ENCODE results near the gene NOVA1. TPM values are rescaled to one million over a fixed set of nuclear protein-coding genes. Genes with fewer than 3 reads are reported as not detected.
A peak's percentile ranks its signal among the peaks of the same experiment; 100 is the strongest.

NOVA1 gene
- total RNA-seq, 1 donor from 2014 or later: 13.3 TPM

DNA sequence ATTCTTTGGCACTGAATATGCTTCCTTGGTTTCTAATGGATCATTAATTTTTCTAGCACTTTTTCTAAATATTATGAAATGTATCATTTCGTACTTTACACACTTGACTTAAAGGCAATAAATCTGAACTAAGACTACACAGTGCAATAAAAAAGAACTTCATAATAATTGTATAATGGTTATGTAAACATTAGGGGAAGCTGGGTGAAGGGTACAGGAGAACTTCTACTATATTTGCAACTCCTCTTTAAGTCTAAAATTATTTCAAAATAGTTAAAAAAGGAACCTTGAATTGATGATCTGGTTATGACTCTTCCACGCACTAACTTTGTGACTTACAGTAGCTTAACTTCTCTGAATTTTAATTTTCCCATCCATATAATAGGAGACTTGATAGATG lies 5.1 kb upstream of the NOVA1 start:
- Mint-ChIP-seq H3K27me3 (ENCODE audit: low read depth) (peaks cover 31% of the 10 kb centered on the region), H3K27ac (no peak overlapping the region), H3K9me3 (no peaks in the 10 kb centered on the region), H3K36me3 (no peaks in the 10 kb centered on the region), H3K4me1 (peaks cover 8% of the 10 kb centered on the region), H3K4me3 (no peak overlapping the region)
- TF ChIP-seq CTCF (IDR thresholded peaks at IDR 0.05; ENCODE audit: unreplicated experiment): no peak
- DNase-seq (ENCODE audit: low spot score in 2 of 2, unreplicated experiment in 2 of 2): no peak

DNA sequence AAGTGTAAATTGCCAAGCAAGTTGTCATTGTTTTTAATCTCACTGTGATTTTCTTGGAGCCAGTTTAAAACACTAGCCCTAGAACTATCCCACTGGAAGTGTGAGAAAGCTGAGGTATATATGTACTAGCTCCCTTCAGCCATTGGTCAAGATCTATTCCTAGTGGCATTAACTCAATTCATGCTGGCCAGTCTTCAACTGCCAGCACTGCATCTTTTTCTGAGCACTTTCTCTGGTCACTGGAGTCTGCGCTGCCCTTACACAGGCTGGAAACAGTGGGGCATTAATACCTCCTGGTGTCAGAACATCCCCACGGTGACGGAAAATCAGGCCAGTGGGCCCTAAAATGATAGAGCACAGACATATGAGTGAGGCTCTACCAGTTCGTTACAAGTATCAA lies 4.0 kb upstream of the NOVA1 start:
- no peaks in the 10 kb centered on the region for H3K36me3 Mint-ChIP-seq
- H3K27me3 Mint-ChIP-seq (ENCODE audit: low read depth): peaks cover 36% of the 10 kb centered on the region
- no peak overlapping the region for H3K4me3 Mint-ChIP-seq
- no peak overlapping the region for H3K27ac Mint-ChIP-seq
- TF ChIP-seq CTCF (IDR thresholded peaks at IDR 0.05; ENCODE audit: unreplicated experiment): no peak
- H3K4me1 Mint-ChIP-seq: peaks cover 8% of the 10 kb centered on the region
- no peaks in the 10 kb centered on the region for H3K9me3 Mint-ChIP-seq
- DNase-seq (ENCODE audit: low spot score in 2 of 2, unreplicated experiment in 2 of 2): no peak

- no peaks in the 10 kb centered on the region for H3K9me3 Mint-ChIP-seq
- H3K4me1 Mint-ChIP-seq: peaks cover 18% of the 10 kb centered on the region
- no peak for DNase-seq (ENCODE audit: low spot score in 2 of 2, unreplicated experiment in 2 of 2)
- no peak for TF ChIP-seq CTCF (IDR thresholded peaks at IDR 0.05; ENCODE audit: unreplicated experiment)
- H3K36me3 Mint-ChIP-seq: no peaks in the 10 kb centered on the region
- H3K27ac Mint-ChIP-seq: no peak overlapping the region
- peaks cover 61% of the 10 kb centered on the region for H3K27me3 Mint-ChIP-seq (ENCODE audit: low read depth)
- peak overlapping the region; percentile 85 for H3K4me3 Mint-ChIP-seq
Measured at GRCh38 chr14:26599291-26599690, 1.5 kb upstream of the NOVA1 start.

DNA sequence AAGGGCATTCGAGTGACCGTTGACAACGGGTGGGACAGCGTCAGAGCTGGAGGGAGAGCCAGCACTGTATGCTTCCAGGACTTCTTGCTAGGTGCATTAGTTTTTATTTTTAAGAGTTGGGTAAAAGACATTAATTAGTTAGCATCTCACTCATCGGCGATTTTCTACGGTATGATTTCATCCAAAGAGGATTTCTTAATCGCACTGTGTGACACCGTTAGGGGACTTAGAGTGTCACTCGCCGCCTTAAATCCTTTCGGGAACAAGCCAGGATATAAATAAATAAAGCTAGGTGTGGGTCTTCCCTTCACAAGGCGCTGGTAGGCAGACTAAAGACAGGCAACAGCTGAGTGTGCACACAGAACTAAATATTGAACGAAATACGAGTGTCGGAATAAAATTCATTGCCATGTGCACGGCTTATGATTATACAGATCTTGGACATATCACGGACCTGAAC lies 869 bp upstream of the NOVA1 start:
- H3K4me3 Mint-ChIP-seq: peak overlapping the region; percentile 85
- peak overlapping the region; percentile 57 for H3K27ac Mint-ChIP-seq
- peaks cover 18% of the 10 kb centered on the region for H3K4me1 Mint-ChIP-seq
- peaks cover 65% of the 10 kb centered on the region for H3K27me3 Mint-ChIP-seq (ENCODE audit: low read depth)
- no peak for DNase-seq (ENCODE audit: low spot score in 2 of 2, unreplicated experiment in 2 of 2)
- H3K9me3 Mint-ChIP-seq: no peaks in the 10 kb centered on the region
- TF ChIP-seq CTCF (IDR thresholded peaks at IDR 0.05; ENCODE audit: unreplicated experiment): no peak
- no peaks in the 10 kb centered on the region for H3K36me3 Mint-ChIP-seq

DNA sequence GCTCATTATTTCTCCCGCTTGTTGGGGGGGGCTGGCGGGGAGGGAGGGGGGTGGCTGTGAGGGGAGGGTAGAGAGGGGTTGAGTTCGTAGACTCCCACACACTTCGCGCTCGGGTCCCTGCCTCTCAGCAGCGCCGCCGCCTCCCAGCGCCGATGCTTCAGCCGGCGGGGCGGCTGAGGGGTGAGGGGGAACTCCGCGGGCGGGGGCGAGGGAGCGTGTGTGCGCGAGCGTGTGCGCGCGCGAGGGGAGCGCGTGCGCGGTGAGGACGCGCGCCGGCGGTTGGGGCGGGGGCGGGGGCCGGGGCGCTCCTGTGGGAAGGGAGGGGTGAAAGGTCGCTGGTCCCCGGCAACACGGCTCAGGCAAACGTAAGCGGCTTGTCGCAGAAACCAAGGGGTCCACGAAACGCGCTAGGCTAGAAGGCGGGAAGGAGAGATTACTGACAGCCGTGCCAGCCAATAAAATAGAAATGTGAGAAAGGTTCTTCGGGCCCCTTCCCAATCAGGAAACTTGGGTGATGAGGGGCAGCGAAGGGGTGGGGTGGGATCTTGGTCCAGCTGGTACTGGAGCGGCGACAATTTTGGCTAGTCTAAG lies 343 bp upstream of the NOVA1 start:
- Mint-ChIP-seq H3K27ac (peak overlapping the region; percentile 57), H3K9me3 (no peaks in the 10 kb centered on the region), H3K36me3 (no peaks in the 10 kb centered on the region), H3K4me1 (peaks cover 18% of the 10 kb centered on the region), H3K4me3 (peak overlapping the region; percentile 85), H3K27me3 (ENCODE audit: low read depth) (peaks cover 69% of the 10 kb centered on the region)
- peak; percentile 59 to 85 for DNase-seq (ENCODE audit: low spot score in 2 of 2, unreplicated experiment in 2 of 2)
- no peak for TF ChIP-seq CTCF (IDR thresholded peaks at IDR 0.05; ENCODE audit: unreplicated experiment)
